Smooth muscle cell (in vitro differentiated cells): ENCODE measurements around the gene SCYGR2. TPM values are rescaled to one million over a fixed set of nuclear protein-coding genes. Genes with fewer than 3 reads are reported as not detected.

Source experiments
- DNase-seq: peaks from one replicate; lab custom pipeline; 2025; ENCODE audit not compliant: unreplicated experiment; lab: John Stamatoyannopoulos, UW
- H2AFZ ChIP-seq: fragments of 200-600 bp; sonication (generic); 2 replicates; pipeline ENCODE4 v1.6.0; 2016; ENCODE audit warnings: antibody characterized with exemption, low read depth, mild to moderate bottlenecking
- H3F3A ChIP-seq: fragments of 200-600 bp; sonication (generic); 2 replicates; pipeline ENCODE4 v1.6.0; 2017; ENCODE audit warnings: antibody characterized with exemption, low read depth
- H3K27ac ChIP-seq: fragments of 200-600 bp; sonication (generic); 2 replicates; pipeline ENCODE4 v1.5.1; 2016; ENCODE audit warnings: low read depth, mild to moderate bottlenecking
- H3K27me3 ChIP-seq: fragments of 200-600 bp; sonication (generic); 2 replicates; pipeline ENCODE4 v1.6.1; 2016; ENCODE audit warnings: low read depth, mild to moderate bottlenecking
- H3K36me3 ChIP-seq: fragments of 200-600 bp; sonication (generic); 2 replicates; pipeline ENCODE4 v1.5.1; 2016; ENCODE audit warnings: low read depth
- H3K4me1 ChIP-seq: fragments of 200-600 bp; sonication (generic); 2 replicates; pipeline ENCODE4 v1.5.1; 2016; ENCODE audit warnings: low read depth
- H3K4me2 ChIP-seq: fragments of 200-600 bp; sonication (generic); 2 replicates; pipeline ENCODE4 v1.6.0; 2016; ENCODE audit warnings: mild to moderate bottlenecking
- H3K4me3 ChIP-seq: fragments of 200-600 bp; sonication (generic); 2 replicates; pipeline ENCODE4 v1.5.1; 2016; ENCODE audit warnings: mild to moderate bottlenecking
- H3K79me2 ChIP-seq: fragments of 200-600 bp; sonication (generic); 2 replicates; pipeline ENCODE4 v1.6.0; 2016; ENCODE audit warnings: low read depth, mild to moderate bottlenecking
- H3K9ac ChIP-seq: fragments of 200-600 bp; sonication (generic); 2 replicates; pipeline ENCODE4 v1.6.0; 2016; ENCODE audit warnings: low read depth
- H3K9me3 ChIP-seq: fragments of 200-600 bp; sonication (generic); replicated peaks from 2 replicates; pipeline ENCODE4 v1.5.1; 2016; ENCODE audit warnings: low read depth
- H4K20me1 ChIP-seq: fragments of 200-600 bp; sonication (generic); 2 replicates; pipeline ENCODE4 v1.6.0; 2016; ENCODE audit warnings: low read depth
- whole genome bisulfite sequencing: methylation state at CpG from one replicate; pipeline ENCODE4 v1.1.7; 2016; ENCODE audit warnings: low lambda C conversion rate; 5-methylcytosine and 5-hydroxymethylcytosine counted together
- polyA plus RNA-seq: library from polyadenylated mRNA; unstranded; fragments of >200 nt; fragmentation: Nextera tagmentation; extraction: Ambion mirVana; gene quantifications from 2 replicates; pipeline ENCODE4 v1.2.1, GENCODE V29; 2016
- total RNA-seq: library from RNA; depleted of rRNA; stranded (reverse); fragments of >200 nt; gene quantifications from 2 replicates; pipeline ENCODE4 v1.2.3, GENCODE V29; 2014
- TF ChIP-seq, protein P1 (sequence below): fragments of 200-600 bp; sonication (generic); IDR thresholded peaks from 2 replicates; pipeline ENCODE4 v1.5.1; 2017; ENCODE audit warnings: borderline replicate concordance, mild to moderate bottlenecking, antibody characterized with exemption; ENCODE audit not compliant: insufficient read depth, poor library complexity, severe bottlenecking

The SCYGR2 gene
- total and polyA plus RNA-seq, 2 experiments from 2014 or later = not detected

DNA sequence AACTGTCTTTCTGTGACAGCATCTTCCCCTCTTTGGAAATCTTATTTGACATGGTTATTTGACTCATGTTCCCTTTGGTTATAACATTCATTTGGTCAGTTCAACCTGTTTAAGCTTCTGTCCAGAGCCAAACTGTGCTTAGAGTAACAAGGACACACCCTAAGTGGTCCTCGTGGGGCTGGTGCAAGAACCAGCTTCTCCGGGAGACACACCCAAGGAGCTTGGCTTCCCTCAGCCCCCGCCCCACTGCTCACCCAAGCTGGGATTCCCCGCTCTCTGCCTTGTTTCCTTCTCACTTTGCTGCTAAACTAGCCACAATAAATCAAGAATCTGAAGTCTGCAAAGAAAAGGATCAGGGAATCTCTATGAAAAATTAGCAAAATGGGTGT is 14.6 kb downstream of the SCYGR2 start:
- H3K27me3 ChIP-seq = no peaks in the 10 kb centered on the region
- TF ChIP-seq, protein P1, sequence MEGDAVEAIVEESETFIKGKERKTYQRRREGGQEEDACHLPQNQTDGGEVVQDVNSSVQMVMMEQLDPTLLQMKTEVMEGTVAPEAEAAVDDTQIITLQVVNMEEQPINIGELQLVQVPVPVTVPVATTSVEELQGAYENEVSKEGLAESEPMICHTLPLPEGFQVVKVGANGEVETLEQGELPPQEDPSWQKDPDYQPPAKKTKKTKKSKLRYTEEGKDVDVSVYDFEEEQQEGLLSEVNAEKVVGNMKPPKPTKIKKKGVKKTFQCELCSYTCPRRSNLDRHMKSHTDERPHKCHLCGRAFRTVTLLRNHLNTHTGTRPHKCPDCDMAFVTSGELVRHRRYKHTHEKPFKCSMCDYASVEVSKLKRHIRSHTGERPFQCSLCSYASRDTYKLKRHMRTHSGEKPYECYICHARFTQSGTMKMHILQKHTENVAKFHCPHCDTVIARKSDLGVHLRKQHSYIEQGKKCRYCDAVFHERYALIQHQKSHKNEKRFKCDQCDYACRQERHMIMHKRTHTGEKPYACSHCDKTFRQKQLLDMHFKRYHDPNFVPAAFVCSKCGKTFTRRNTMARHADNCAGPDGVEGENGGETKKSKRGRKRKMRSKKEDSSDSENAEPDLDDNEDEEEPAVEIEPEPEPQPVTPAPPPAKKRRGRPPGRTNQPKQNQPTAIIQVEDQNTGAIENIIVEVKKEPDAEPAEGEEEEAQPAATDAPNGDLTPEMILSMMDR = no peak
- no peak overlapping the region for H3K4me3 ChIP-seq
- no peaks in the 10 kb centered on the region for H3K36me3 ChIP-seq
- H3K4me2 ChIP-seq = no peak overlapping the region
- no peaks in the 10 kb centered on the region for H3K79me2 ChIP-seq
- no peaks in the 10 kb centered on the region for H3K4me1 ChIP-seq
- 86% methylated on average over 4 of the region's 4 CpGs for whole genome bisulfite sequencing
- DNase-seq = no peak
- no peaks in the 10 kb centered on the region for H3F3A ChIP-seq
- H3K9ac ChIP-seq = no peak overlapping the region
- H4K20me1 ChIP-seq = no peaks in the 10 kb centered on the region
- H3K9me3 ChIP-seq = no peaks in the 10 kb centered on the region
- H2AFZ ChIP-seq = no peak overlapping the region
- H3K27ac ChIP-seq = no peak overlapping the region

DNA sequence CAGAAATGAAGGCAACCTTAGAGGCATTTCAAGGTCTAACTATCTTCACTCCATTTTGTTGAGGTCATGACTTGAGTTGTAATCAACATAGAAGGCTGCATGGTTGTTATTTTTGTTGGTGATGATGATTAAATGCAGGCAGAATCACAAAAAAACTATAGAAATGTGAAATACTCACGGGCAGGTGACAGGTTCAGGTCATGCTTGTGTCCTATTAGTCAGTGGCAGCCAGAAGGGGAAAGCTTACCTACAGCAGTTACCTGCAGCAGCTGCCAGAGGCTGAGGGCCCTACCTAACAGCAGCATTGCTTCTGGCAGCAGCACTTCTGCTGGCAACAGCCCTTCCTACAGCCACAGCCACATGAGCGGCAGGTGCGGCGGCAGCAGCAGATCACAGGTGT is 15.6 kb downstream of the SCYGR2 start:
- no peaks in the 10 kb centered on the region for H3K79me2 ChIP-seq
- DNase-seq = no peak
- no peaks in the 10 kb centered on the region for H3K36me3 ChIP-seq
- 96% methylated on average over 4 of the region's 4 CpGs for WGBS
- no peak overlapping the region for H3K4me2 ChIP-seq
- H3F3A ChIP-seq = no peaks in the 10 kb centered on the region
- no peak overlapping the region for H3K9ac ChIP-seq
- TF ChIP-seq, protein P1 = no peak
- H3K9me3 ChIP-seq = no peaks in the 10 kb centered on the region
- no peaks in the 10 kb centered on the region for H3K4me1 ChIP-seq
- no peak overlapping the region for H3K4me3 ChIP-seq
- no peak overlapping the region for H2AFZ ChIP-seq
- H3K27ac ChIP-seq = no peak overlapping the region
- H3K27me3 ChIP-seq = no peaks in the 10 kb centered on the region
- H4K20me1 ChIP-seq = no peaks in the 10 kb centered on the region

DNA sequence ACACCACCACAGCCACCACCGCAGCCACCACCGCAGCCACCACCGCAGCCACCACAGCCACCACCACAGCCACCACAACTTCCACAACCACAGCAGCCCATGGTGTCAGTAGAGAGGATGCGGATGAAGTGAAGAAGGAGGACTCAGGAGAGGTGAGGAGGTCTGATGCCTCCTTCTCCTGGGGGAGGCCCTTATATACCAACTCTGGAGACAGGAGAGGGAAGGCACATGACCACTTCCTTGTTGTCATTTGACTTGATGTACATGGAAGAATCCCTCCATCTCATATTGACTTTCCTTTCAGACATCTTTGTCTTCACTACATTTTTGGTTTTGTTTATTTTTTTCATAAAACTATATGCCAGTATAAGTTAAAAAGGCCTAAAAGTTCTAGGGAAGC is 16.0 kb downstream of the SCYGR2 start, which contains the start of gene SCYGR3:
Gene SCYGR3, minus strand, starts transcription at position 101 of the 400 bp plus-strand sequence. Its CDS starts 0 bp downstream, at position 101.
- Histone ChIP-seq H3K4me2 (no peak within 1 kb of the TSS), H4K20me1 (no peaks in the 10 kb centered on the region), H2AFZ (no peak within 1 kb of the TSS)

DNA sequence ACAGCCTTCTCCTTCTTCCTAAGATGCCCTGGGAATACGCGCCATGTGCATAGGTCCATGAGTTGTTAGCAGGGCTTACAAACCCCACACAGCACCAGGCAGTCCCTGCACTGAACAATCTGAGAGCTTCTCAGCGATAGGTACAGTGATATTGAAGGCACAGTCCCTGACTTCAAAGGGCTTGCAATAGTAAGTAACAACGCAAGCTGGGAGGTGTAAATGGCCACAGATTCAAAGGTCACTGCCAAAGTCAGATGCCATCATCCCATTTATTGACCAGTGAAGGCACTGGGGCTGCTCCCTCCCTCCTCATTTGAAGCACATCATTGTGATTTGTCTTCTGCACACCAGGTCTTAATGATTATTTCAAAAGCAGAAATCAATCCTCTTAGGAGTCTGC is 16.5 kb downstream of the SCYGR2 start:
- H4K20me1 ChIP-seq = no peaks in the 10 kb centered on the region
- no peak overlapping the region for H3K27ac ChIP-seq
- no peak for DNase-seq
- no peaks in the 10 kb centered on the region for H3K9me3 ChIP-seq
- H3F3A ChIP-seq = no peaks in the 10 kb centered on the region
- 98% methylated on average over 4 of the region's 4 CpGs for WGBS
- no peaks in the 10 kb centered on the region for H3K36me3 ChIP-seq
- H3K4me2 ChIP-seq = no peak overlapping the region
- no peaks in the 10 kb centered on the region for H3K27me3 ChIP-seq
- H2AFZ ChIP-seq = no peak overlapping the region
- no peak overlapping the region for H3K4me3 ChIP-seq
- H3K79me2 ChIP-seq = no peaks in the 10 kb centered on the region
- no peaks in the 10 kb centered on the region for H3K4me1 ChIP-seq
- H3K9ac ChIP-seq = no peak overlapping the region
- TF ChIP-seq, protein P1 = no peak

More for the DNA sequence above, 16.0 kb downstream of the SCYGR2 start, which contains the start of gene SCYGR3:
- Histone ChIP-seq H3F3A (no peaks in the 10 kb centered on the region), H3K27me3 (no peaks in the 10 kb centered on the region), H3K9me3 (no peaks in the 10 kb centered on the region), H3K27ac (no peak within 1 kb of the TSS), H3K4me1 (no peaks in the 10 kb centered on the region), H3K4me3 (no peak within 1 kb of the TSS), H3K79me2 (no peaks in the 10 kb centered on the region), H3K36me3 (no peaks in the 10 kb centered on the region), H3K9ac (no peak within 1 kb of the TSS)
- 96% methylated on average over 4 of the region's 4 CpGs for WGBS
- no peak for DNase-seq
- TF ChIP-seq, protein P1 = no peak
